ENCODE measurements around the gene NTMT1.

The NTMT1 gene

DNA sequence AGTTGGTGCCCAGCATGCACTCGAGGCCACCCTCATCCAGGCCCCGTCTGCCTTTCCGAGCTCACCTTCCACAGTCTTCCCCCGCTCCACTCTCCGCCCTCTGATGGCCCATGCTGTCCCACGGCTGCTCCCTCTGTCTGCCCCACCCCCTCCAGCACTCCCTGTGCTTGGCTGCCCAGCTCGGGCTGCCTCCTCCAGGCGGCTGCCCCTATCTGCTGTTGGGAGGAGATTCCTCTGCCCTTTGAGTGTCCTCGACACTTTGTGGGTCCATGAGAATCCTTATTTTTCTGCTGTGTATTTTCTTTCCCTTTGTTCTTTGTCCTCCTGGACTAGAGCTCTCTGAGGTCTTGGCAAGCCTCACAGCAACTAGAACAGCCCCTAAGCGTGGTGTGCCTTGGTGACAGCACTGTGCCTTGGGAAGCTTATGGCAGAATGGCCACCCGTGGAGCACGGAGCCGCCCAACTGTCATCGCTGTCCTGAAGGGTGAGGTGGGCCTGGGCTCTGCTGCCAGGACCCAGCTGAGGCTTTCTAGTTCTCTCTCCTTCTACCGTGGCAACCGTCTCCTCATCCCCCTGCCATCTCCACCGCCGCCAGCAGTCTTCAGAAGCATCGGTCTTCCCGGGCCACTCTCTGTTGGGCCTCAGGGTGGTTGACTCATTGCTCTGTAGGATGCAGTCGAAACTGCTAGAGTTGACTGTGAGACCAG, 5.2 kb downstream of the NTMT1 start:
- TF ChIP-seq, protein P1, sequence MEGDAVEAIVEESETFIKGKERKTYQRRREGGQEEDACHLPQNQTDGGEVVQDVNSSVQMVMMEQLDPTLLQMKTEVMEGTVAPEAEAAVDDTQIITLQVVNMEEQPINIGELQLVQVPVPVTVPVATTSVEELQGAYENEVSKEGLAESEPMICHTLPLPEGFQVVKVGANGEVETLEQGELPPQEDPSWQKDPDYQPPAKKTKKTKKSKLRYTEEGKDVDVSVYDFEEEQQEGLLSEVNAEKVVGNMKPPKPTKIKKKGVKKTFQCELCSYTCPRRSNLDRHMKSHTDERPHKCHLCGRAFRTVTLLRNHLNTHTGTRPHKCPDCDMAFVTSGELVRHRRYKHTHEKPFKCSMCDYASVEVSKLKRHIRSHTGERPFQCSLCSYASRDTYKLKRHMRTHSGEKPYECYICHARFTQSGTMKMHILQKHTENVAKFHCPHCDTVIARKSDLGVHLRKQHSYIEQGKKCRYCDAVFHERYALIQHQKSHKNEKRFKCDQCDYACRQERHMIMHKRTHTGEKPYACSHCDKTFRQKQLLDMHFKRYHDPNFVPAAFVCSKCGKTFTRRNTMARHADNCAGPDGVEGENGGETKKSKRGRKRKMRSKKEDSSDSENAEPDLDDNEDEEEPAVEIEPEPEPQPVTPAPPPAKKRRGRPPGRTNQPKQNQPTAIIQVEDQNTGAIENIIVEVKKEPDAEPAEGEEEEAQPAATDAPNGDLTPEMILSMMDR (IDR thresholded peaks at IDR 0.05; ENCODE audit: low read depth, low read length) = no peak
- H3K9me3 ChIP-seq (ENCODE audit: severe bottlenecking) = no peaks in the 10 kb centered on the region
- peaks cover 94% of the 10 kb centered on the region for H3K36me3 ChIP-seq
- DNase-seq = no peak
- no peak overlapping the region for H3K4me3 ChIP-seq (ENCODE audit: low read depth, low read length)
- H3K27me3 ChIP-seq (ENCODE audit: insufficient read depth, low read depth, severe bottlenecking) = no peaks in the 10 kb centered on the region
- no peak overlapping the region for H3K27ac ChIP-seq

DNA sequence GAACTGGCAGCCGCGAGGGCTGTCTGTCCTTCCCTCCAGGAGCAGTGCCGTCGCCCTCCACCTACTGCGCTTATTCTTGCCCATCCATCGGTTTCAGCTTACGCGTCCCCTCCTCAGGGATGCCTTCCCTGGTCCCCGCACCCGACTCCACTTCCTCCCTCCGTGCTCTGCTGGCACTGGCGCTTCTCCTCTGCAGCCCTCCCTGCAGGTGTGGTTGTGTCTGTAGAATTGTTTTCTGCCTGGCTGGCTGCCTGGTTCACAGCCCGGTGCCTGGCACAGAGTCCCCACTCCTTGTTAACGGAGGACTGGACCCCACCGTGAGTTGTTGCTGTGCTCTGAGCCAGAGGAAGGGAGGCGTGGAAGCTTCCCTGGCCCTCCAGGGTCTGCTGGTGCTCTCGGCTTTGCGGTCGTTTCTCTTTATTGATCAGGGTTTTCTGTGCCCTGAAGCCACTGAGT, 5.7 kb downstream of the NTMT1 start:
- no peak for DNase-seq
- Histone ChIP-seq H3K4me3 (ENCODE audit: low read depth, low read length) (no peak overlapping the region), H3K27ac (no peak overlapping the region), H3K9me3 (ENCODE audit: severe bottlenecking) (no peaks in the 10 kb centered on the region), H3K27me3 (ENCODE audit: insufficient read depth, low read depth, severe bottlenecking) (no peaks in the 10 kb centered on the region), H3K36me3 (peaks cover 96% of the 10 kb centered on the region)
- TF ChIP-seq, protein P1 (IDR thresholded peaks at IDR 0.05; ENCODE audit: low read depth, low read length) = no peak

DNA sequence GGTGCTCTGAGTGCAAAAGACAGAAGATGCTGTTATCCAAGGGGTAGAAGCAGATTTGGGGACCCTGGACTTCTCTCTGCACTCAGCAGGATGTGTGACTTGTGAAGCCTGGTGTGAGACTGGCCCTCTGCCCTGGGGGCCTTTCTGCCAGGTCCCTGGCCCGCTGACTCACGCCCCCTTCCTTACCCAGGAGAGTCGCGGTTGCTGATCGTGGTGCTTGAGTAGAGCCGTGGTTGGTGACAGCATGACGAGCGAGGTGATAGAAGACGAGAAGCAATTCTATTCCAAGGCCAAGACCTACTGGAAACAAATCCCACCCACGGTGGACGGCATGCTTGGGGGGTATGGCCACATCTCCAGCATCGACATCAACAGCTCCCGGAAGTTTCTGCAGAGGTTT, 6.5 kb downstream of the NTMT1 start:
- Histone ChIP-seq H3K27ac (no peak overlapping the region), H3K9me3 (ENCODE audit: severe bottlenecking) (no peaks in the 10 kb centered on the region), H3K27me3 (ENCODE audit: insufficient read depth, low read depth, severe bottlenecking) (no peaks in the 10 kb centered on the region), H3K36me3 (peaks cover 96% of the 10 kb centered on the region), H3K4me3 (ENCODE audit: low read depth, low read length) (no peak overlapping the region)
- TF ChIP-seq, protein P1 (IDR thresholded peaks at IDR 0.05; ENCODE audit: low read depth, low read length) = no peak
- no peak for DNase-seq

DNA sequence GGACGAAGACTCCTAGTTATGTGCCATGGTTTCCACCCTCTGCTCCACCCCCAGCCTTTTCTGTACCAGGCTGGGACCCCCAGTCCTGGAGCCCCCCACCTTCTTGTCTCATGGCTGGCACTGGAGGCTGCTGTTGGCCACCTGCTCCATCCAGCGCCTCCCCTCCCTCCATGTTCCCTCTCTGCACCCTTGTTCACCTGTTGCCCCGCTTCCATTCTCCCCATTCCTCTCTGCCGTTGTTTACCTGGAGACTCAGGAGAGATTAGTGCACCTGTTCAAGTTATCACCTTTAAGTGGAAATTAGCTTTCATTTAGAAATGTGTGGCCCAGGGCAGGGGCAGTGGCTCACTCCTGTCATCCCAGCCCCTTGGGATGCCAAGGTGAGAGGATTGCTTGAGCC, 7.2 kb downstream of the NTMT1 start:
- no peak for DNase-seq
- no peaks in the 10 kb centered on the region for H3K9me3 ChIP-seq (ENCODE audit: severe bottlenecking)
- H3K36me3 ChIP-seq = peaks cover 96% of the 10 kb centered on the region
- H3K4me3 ChIP-seq (ENCODE audit: low read depth, low read length) = no peak overlapping the region
- no peaks in the 10 kb centered on the region for H3K27me3 ChIP-seq (ENCODE audit: insufficient read depth, low read depth, severe bottlenecking)
- TF ChIP-seq, protein P1 (IDR thresholded peaks at IDR 0.05; ENCODE audit: low read depth, low read length) = no peak
- no peak overlapping the region for H3K27ac ChIP-seq

DNA sequence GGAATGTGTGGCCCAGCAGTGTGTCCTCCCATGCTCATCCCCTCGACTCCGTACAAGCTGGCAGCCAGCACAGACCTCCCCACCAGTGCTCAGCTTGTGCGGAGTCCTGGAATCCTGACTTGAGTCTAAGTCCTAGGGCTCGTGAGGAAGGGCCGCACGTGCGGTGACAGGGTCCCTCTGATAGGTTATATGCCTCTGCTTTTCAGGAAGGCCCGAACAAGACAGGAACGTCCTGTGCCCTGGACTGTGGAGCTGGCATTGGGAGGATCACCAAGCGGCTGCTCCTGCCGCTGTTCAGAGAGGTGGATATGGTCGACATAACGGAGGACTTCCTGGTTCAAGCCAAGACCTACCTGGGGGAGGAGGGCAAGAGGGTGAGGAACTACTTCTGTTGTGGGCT, 7.9 kb downstream of the NTMT1 start:
- peaks cover 96% of the 10 kb centered on the region for H3K36me3 ChIP-seq
- DNase-seq = no peak
- TF ChIP-seq, protein P1 (IDR thresholded peaks at IDR 0.05; ENCODE audit: low read depth, low read length) = no peak
- H3K9me3 ChIP-seq (ENCODE audit: severe bottlenecking) = no peaks in the 10 kb centered on the region
- no peak overlapping the region for H3K27ac ChIP-seq
- no peak overlapping the region for H3K4me3 ChIP-seq (ENCODE audit: low read depth, low read length)
- no peaks in the 10 kb centered on the region for H3K27me3 ChIP-seq (ENCODE audit: insufficient read depth, low read depth, severe bottlenecking)

Measured in WERI-Rb-1 (cell line).